Stimulated activated CD4-positive, alpha-beta T cell treated with anti-CD3 and anti-CD28 coated beads, Interleukin-1b, Interleukin-23, amount 100 ng/mL, for 48 hours (primary cell): ENCODE data around the gene HOXB7.

Experiments used
- DNase-seq: peaks from one replicate; pipeline ENCODE4 v3.0.0-alpha.2; 2020

HOXB7 gene

DNA sequence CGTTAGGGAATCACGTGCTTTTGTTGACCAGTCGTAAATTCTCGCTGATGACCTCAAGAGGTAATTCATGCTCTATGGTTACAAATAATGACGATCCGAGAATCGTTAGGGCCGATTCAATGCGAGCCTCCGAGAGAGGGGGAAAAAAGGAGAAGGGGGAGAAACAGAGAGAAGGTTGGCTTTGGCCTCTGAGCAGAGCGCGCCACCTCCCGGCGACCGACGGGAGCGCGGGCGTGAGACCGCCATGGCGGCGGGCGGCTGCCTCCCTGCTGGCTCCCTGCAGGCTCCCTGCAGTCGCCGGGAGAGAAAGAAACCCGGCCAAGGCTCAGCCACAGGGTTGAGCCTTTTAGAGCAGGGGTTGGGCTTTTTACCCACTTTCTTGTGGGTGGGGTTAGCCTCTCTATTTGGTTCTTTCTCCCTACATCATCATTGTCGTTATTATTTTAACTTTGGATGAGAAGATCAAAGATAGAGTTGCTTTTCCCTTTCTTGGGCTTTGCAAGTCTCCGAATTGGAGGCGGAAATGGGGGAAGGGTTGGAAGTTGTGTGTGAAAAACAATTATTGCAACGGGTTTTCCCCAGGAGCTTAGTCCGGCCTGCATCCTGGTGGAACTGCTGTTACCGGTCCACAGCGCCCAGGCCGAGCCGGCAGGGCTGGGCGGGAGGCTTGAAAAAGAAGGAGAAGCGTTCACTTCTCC is 16.8 kb downstream of the HOXB7 start:
- DNase-seq = peak; percentile 76

GRCh38 chr17:48593126-48593829 is 17.5 kb downstream of the HOXB7 start, which contains the start of gene HOXB5:
Gene HOXB5 (minus strand): TSS chr17:48593779. CDS start chr17:48593682, 97 bp downstream.
- no peak for DNase-seq

DNA sequence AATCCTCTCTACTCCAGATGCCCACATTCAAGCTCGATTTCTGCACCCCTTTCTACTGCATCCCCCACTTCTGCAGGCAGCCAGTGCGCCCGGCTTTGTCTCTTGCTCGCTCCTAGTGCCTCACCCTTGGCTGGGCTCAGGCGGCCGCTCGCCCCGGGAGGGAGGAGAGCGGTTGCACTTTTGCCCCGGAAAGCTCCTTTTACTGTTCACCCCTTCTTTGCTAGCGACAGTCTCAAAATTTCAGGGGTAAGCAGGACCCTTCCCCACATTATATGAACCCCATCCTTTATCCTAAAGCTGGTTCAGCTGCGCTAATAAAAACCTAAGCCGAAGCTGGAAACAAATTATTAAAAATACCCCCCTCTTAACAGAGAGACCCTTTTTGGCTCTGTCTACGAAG is 18.2 kb downstream of the HOXB7 start:
- DNase-seq = no peak

DNA sequence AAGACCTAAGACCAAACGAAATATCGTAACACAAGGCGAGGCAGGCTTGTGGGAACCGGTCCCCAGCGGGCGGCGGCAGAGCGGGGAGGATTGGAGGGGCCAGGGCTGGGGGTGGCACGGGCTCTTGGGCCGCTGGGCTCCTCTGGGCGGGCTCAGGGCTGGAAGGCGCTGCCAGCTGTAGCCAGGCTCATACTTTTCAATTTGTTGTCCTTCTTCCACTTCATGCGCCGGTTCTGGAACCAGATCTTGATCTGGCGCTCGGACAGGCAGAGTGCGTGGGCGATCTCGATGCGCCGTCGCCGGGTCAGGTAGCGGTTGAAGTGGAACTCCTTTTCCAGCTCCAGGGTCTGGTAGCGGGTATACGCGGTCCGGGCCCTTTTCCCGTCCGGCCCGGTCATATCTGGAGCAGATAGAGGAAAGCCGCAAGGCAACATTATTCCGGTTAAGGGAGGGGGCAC is 18.7 kb downstream of the HOXB7 start:
- no peak for DNase-seq

GRCh38 chr17:48591255-48592056 is 19.4 kb downstream of the HOXB7 start:
- DNase-seq = no peak

DNA sequence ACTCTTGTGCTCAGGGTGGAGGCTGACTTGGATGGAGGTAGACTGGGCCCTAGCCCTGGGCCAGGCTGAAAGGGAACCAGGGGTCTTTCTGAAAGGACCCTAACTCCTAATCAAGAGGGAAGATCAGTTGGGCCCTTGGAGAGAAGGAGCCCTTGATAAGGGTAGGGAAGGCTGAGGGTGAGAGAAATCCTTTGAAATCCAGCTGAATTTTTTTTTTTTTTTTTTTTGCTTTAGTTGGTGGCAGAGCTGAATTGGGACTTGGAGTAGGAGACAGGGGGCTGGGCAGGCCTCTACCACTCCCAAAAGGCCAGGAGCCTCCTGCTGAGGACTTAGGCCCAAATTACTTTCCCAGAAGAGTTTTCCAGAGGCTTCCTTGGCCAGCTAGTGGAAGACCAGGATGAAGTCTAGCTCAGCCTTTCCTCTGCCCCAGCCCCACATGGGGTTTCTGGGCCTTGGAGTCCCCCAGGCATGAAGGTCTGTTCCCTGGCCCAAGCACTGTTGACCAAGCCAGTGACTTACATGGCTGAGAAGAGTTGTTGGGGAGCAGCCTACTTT is 20.1 kb downstream of the HOXB7 start:
- no peak for DNase-seq

DNA sequence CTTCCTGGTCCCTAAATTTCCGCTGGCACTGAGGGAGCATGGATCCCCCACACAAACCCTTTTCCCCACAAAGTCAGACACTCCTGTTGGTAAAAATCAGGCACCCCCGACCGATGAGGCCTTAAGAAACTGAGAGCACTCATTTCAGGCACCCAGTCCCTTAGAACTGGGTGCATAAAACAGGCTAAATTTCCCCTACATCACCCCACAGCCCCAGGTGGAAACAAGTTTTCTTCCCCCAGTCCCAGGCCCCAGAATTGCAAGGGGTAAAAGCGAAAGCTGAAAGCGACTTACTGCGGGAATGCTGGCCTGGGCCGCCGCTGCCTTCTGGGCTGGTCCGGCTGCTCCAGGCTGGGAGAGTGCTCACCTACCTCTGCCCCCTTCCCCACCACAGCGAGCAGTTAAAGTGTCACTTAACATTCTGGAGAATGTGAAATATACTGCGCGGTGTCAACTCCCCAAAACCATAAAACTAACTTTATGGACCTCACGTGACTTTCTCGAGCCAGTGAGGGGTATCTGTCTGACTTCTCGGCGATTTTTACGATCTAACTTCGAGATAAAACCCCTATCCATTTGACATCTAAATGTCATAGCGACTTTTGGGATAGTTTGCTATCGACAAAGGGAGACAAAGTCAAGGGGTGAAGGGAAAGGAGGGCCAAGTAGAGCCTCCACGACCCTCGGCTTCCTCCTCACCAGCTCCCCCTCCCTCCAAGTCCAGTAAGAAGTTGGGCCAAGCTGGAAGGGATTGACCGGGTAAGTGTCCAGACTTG is 20.8 kb downstream of the HOXB7 start, which contains the start of gene HOXB3:
Gene HOXB3 (minus strand): TSS at position 411 of the 776 bp plus-strand sequence. CDS start 37,767 bp downstream, outside the sequence.
- DNase-seq = no peak

- DNase-seq = no peak
Measured at GRCh38 chr17:48589060-48589830, 21.6 kb downstream of the HOXB7 start.

- no peak for DNase-seq
Measured at GRCh38 chr17:48588528-48588927, 22.3 kb downstream of the HOXB7 start.

- no peak for DNase-seq
Measured at GRCh38 chr17:48588074-48588415, 22.8 kb downstream of the HOXB7 start.

DNA sequence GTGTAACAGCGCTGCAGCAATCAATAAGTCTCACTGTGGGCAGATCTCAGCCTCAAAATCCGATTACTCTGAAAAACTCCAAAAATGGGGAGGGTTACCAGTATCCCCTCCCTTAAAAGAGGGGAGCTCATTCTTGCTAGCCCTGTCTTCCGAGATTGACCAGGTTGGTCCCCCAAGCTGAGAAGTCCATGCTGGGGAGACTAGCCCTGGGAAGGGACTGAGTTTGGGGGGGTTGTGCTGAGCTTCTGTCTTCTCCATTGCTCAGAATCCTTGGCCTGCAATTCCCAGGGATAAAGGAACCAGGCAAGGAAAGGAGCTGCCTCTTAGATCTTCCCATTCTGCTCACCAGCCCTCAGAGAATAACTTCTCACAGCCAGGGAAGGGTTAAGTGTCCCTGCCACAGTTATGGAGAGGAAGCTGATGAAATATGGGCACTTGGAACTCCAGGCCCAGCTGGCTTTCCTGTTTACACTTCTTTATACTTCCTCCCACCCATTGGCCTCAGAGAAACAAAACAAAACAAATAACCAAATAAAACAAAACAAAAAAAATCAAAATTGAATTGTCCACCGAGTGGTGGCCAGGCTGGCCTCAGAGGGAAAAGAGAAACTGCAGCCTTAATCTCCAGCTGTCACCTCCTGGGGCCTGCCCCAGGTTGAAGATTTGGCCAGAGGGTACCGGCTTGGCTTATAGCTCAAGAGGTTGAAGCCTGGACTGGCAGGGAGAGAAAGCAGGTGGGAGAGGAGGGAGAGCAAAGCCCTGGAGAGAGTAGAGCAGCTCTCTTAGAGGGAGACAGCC is 23.3 kb downstream of the HOXB7 start:
- no peak for DNase-seq

GRCh38 chr17:48586355-48587258 is 24.2 kb downstream of the HOXB7 start:
- no peak for DNase-seq

DNA sequence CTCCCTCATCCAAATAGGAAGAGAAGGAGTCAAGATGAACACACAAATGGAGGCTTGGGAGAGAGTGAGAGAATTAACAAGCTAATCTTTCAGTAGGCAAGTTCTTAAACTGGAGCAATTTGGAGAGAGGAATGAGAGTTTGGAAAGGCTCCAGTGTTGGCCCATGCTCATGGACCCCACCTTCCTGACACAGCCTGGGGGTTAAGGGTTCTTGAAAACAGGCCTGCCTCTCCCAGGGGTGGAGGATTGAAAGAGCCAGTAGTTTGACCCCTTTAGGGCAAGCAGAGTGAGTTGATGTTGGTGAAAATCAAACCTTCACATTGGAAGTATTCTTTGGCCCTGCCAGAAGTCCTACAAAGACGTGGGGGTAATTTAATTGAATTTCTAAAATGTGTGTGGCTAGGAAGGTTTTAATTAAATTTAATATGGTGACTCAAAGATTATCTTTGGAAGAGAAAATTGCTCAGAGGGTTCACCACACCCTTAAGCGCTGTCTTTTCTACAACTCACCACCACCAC is 26.5 kb downstream of the HOXB7 start:
- no peak for DNase-seq

DNA sequence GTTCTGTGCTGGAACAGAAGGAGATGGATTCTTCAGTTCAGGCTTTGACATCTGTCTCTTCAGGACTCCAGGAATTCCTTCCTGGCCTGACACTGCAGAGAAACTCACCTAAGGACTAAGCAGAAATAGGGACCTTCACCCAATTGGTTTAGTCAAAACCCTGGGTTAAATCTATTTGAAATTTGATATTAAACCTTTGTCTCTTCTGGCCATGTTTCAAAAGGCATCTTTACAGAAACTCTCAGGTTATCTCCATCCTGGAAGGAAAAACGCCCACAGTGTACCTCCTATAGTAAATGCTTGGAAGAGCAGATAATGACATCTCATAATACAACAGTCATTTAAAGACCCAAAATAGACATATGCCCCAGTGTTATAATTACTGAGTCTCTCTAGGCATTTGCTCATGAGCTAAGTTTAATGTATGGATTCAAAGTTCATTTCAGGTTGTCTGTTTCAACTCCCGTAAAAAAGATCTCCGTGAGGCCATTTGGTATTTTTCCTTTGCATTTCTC is 27.1 kb downstream of the HOXB7 start:
- DNase-seq = no peak

DNA sequence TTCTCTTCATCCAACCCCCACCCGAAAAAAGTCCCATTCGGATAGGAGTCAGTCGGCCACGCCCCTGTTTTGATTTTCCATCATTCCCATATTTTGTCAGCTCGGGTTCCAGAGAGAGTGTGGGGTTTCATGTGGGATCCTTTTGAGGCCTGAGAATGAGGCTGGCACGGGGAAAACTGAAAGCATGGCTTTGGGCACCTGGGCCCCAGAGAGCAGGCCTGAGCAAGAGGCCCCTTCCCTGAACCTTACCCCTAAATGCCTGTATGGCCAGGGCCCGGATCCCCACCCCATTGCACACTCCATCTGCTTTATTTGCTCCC is 28.1 kb downstream of the HOXB7 start:
- no peak for DNase-seq

DNA sequence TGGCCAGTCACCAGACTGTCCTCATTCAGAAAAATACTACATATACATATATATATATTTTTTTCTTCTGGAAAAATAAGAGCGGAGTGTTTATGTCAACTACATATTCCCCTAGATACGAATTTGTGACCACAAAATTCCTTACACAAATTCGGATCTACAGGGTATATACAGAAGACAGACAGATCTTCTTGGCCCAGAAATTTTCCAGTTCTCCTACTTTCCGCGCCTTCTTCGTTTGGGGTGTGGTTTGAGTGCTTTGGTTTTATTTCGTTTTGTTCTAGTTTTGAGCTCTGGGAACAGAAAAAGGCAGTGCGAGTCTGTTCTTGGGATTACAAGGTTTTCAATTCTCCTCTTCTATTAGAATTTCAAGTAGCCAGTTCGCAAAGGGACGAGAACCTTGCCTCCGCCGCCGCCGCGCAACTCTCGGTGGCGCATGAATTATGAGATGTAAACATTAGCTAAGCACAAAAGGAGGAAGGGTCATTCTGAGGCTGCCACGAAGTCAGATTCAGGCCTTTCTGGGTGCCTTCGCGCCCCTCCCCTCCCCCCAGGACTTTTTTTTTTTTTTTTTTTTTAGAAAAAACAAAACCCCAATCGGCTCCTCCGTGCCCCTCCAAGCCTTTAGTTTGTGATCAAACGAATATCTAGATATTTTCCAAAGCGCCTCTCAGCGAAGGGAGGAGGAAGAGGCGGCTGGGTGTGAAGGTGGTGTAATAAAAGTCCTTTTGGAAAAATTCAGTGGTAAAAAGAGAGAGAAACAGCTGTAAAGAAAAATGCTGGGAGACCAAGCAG is 30.9 kb downstream of the HOXB7 start:
- no peak for DNase-seq

- DNase-seq = no peak
Measured at GRCh38 chr17:48579471-48579759, 31.4 kb downstream of the HOXB7 start.

GRCh38 chr17:48578616-48579470 is 32.0 kb downstream of the HOXB7 start:
- DNase-seq = no peak
